Measurements from ENCODE around the gene HPS5.

Gene HPS5

GRCh38 chr11:18245396-18245795 is 76.5 kb downstream of the HPS5 start:
- TF ChIP-seq, protein P1, sequence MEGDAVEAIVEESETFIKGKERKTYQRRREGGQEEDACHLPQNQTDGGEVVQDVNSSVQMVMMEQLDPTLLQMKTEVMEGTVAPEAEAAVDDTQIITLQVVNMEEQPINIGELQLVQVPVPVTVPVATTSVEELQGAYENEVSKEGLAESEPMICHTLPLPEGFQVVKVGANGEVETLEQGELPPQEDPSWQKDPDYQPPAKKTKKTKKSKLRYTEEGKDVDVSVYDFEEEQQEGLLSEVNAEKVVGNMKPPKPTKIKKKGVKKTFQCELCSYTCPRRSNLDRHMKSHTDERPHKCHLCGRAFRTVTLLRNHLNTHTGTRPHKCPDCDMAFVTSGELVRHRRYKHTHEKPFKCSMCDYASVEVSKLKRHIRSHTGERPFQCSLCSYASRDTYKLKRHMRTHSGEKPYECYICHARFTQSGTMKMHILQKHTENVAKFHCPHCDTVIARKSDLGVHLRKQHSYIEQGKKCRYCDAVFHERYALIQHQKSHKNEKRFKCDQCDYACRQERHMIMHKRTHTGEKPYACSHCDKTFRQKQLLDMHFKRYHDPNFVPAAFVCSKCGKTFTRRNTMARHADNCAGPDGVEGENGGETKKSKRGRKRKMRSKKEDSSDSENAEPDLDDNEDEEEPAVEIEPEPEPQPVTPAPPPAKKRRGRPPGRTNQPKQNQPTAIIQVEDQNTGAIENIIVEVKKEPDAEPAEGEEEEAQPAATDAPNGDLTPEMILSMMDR (conservative IDR thresholded peaks at IDR 0.05; ENCODE audit: low read depth, low read length), result no peak
- no peak overlapping the region for H3K4me3 ChIP-seq (ENCODE audit: low read depth, low read length)
- no peak for DNase-seq (ENCODE audit: low read depth)

GRCh38 chr11:18243783-18244362 is 78.1 kb downstream of the HPS5 start:
- no peak overlapping the region for H3K4me3 ChIP-seq (ENCODE audit: low read depth, low read length)
- TF ChIP-seq, protein P1 (conservative IDR thresholded peaks at IDR 0.05; ENCODE audit: low read depth, low read length), result peak; percentile 96
- peak; percentile 88 for DNase-seq (ENCODE audit: low read depth)

DNA sequence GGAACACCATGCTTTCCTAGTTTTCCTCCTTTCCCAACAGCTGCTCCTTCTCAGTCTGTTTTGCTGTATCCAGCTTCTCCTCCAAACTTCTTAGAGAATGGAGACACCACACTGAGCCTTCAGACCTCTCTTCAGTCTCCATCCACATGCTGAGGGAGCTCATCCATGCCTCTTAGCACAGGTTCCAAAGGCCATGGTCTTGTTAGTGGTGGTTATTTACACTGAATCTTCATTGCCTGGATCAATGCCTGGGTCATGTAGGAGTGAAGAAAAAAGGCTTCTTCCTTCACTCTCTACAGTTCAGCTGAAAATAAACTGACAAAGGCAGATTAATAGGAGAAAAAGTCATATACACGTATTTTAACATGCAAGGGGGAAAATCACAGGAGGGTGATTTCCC is 82.3 kb downstream of the HPS5 start:
- DNase-seq (ENCODE audit: low read depth), result no peak
- no peak overlapping the region for H3K4me3 ChIP-seq (ENCODE audit: low read depth, low read length)
- TF ChIP-seq, protein P1 (conservative IDR thresholded peaks at IDR 0.05; ENCODE audit: low read depth, low read length), result no peak

DNA sequence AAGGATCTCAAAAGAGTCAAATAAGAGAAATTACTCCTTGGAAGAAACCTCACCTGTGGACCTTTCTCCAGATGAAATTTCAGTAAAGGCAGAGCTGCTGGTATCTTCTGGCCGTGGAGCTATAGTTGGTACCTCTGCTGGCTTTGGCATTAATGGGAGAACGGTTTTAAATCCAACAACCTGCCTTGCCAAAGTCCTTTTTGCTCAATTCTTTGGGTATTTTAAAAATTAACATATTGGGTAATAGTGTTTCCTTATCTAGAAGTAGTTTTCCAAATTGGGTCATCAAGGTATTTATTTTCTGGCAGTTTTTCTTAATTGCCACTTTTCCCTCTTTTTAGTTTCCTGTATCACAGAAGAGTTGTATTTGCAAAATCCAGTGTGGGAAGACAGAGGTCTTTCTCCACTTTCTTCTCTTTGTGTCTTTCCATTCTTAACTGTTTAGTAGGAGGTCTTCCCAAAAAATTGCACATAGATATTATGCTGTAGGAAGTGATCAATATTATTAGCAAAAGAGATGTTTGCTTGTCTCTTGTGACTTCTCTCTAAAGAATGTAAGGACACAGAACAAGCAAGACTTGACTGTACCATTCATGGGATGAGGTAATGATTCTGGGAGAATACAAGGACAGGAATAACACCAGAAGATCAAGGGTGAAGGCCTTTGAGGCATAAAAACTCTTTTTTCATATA is 85.1 kb downstream of the HPS5 start, which contains the start of gene SAA4:
Gene SAA4, minus strand, starts transcription at position 139 of the 693 bp plus-strand sequence. CDS start 876 bp downstream, outside the sequence.
- TF ChIP-seq, protein P1 (conservative IDR thresholded peaks at IDR 0.05; ENCODE audit: low read depth, low read length), result no peak
- no peak within 1 kb of the TSS for H3K4me3 ChIP-seq (ENCODE audit: low read depth, low read length)
- no peak for DNase-seq (ENCODE audit: low read depth)

DNA sequence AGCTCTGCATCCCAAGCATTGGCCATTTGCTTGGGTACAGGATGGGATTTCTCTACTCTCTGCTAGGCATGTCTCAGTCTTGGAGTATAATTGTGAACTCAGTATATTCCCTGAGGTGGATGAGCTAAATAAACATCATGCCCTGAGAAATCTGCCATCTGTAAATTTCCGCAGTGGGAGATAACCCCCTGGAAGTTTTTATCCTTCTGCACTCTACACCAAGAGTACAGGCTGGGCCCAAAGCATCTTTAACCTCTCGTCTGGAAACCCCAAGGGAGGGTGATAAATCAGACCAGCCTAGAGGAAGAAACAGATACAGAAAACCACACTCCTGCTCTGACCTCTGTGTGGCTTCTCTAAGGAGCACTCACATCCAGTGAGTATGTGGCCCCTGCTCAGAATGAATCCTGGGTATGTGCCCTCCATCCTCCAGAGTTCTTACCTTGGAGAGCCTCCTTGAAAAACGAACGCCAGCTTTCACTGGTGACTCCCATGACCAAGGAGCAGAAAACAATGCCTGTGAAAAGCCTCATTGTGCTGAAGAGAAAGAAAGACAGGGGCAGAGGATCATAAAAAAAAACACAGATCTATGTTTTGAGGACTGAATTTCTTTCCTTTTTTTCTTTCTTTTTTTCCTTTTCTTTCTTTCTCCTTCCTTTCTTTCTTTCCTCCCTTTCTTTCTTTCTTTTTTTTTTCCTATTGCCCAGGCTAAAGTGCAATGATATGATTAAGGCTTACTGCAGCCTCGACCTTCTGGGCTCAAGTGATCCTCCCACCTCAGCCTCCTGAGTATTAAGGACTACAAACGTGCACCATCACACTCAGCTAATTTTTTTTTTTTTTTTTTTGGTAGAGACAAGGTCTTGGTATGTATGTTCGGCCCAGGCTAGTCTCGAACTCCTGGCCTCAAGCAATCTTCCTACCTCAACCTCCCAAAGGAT is 86.3 kb downstream of the HPS5 start:
- no peak overlapping the region for H3K4me3 ChIP-seq (ENCODE audit: low read depth, low read length)
- DNase-seq (ENCODE audit: low read depth), result no peak
- TF ChIP-seq, protein P1 (conservative IDR thresholded peaks at IDR 0.05; ENCODE audit: low read depth, low read length), result no peak

DNA sequence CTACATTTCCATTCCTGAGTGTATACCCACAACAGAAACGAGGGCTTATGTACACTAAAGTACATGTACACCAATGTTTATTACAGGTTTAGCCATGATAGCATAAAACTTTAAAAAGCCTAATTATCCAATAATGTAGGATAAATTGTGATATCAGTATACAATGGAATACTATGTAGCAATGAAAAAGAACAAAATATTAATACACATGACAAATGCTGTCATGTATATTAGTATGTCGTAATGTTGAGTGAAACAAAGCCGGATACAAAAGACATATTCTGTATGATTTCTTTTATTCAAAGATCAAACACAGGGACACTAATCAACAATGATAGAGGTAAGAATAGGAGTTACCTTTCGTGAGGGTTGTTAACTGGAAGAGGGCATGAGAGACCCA is 88.0 kb downstream of the HPS5 start:
- no peak for DNase-seq (ENCODE audit: low read depth)
- no peak overlapping the region for H3K4me3 ChIP-seq (ENCODE audit: low read depth, low read length)
- TF ChIP-seq, protein P1 (conservative IDR thresholded peaks at IDR 0.05; ENCODE audit: low read depth, low read length), result no peak
